Caki2 (cell line): ENCODE measurements around the gene UQCC5. TPM values are rescaled to one million over a fixed set of nuclear protein-coding genes. Genes with fewer than 3 reads are reported as not detected.
A peak's percentile ranks its signal among the peaks of the same experiment; 100 is the strongest.

Experiments used
- DNase-seq: peaks from one replicate; pipeline ENCODE4 v3.0.0-alpha.2; 2015; ENCODE audit warnings: low read depth
- in situ Hi-C: cut with HindIII; loops from 2 replicates; pipeline ENCODE4 v1.10.0; 2016; ENCODE audit warnings: low sequenced_read_pairs, low pct_unique_long_range_greater_than_20kb, mixed read lengths
- total RNA-seq: library from RNA; depleted of rRNA; stranded (reverse); fragments of >200 nt; shearing (Covaris generic); gene quantifications from 2 replicates; pipeline ENCODE4 v1.2.3, GENCODE V29; 2014; ENCODE audit warnings: low replicate concordance

The UQCC5 gene
- total RNA-seq, 1 experiment from 2014 or later, result 35.7 TPM

GRCh38 chr3:52529376-52530333 lies 6.8 kb upstream of the UQCC5 start:
- no peak for DNase-seq
- in situ Hi-C loops, result no loop called here

- no peak for DNase-seq
- in situ Hi-C loops, result no loop called here
Observed at GRCh38 chr3:52530918-52531826, 5.2 kb upstream of the UQCC5 start.

DNA sequence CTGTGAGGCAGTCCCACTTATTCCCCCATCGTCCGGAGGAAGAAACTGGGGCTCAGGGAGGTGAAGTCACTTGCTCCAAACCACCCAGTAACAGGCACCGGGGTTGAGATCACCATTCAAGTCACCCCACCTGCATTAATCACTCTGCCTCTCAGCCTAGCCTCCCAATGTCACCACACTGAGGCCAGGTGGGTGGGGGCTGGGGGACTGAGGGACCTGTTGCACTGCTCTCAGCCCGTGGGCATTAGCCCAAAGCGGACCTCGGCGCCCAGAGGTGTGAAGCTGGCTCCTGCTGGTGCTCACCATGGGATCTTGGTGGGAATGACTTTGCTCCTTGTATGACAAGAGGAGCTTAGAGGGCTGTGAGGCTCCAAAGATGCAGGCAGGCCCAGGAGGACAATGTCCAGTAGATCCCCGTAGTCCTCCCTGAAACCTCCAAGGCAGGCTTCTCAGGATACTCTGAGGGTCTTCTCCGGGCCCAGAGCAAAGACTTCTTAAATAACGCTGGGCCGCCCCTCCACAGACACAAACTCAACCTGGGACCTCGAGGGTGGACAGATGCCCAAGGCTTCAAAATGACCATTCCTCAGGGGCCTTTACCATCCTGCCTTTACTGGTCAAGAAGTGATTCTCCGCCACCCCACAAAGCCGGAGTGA lies 4.4 kb upstream of the UQCC5 start:
- DNase-seq, result no peak
- in situ Hi-C loops, result no loop called here

GRCh38 chr3:52532517-52532837 lies 3.9 kb upstream of the UQCC5 start:
- DNase-seq, result no peak

GRCh38 chr3:52532838-52533622 lies 3.4 kb upstream of the UQCC5 start:
- DNase-seq, result peak; percentile 7
- in situ Hi-C loops, result no loop called here

More at GRCh38 chr3:52532517-52532837, 3.9 kb upstream of the UQCC5 start:
- in situ Hi-C loops, result no loop called here

DNA sequence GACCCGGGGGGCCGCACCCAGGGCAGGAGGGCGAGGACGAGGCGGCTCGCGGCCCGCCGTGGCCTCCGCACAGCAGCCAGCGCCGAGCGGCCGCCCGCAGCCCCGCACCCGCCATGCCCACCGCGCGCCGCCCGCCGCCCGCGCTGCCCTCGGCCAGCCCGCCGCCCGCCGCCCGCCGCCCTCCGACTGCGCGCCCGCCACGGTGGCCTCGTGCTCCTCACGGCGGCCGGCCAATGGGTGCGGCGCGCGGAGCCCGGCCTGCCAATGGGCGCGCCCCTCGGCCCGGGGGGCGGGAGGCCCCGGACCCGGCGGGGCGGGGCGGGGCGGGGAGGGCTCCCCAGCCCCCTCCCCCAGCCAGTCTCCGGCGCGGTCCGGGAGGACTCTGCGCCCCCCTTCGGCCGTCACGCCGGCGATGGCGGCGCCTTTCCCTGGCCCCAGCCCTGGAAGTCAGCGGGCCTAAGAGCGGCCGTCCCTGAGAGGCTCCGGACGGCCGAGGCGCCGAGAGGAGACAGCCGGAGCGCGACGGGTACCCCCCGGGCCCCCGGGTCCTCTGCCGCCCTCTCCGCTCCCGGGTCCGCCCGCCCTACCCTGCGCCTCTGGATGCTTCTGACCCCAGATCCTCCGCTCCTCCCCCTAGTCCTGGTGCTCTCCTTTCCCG lies 2.7 kb upstream of the UQCC5 start, which contains the start of gene NT5DC2:
Gene NT5DC2, minus strand, starts transcription at position 235 of the 658 bp plus-strand sequence. Its CDS starts 120 bp downstream, at position 115.
- in situ Hi-C loops, result no loop called here
- peak; percentile 52 for DNase-seq

DNA sequence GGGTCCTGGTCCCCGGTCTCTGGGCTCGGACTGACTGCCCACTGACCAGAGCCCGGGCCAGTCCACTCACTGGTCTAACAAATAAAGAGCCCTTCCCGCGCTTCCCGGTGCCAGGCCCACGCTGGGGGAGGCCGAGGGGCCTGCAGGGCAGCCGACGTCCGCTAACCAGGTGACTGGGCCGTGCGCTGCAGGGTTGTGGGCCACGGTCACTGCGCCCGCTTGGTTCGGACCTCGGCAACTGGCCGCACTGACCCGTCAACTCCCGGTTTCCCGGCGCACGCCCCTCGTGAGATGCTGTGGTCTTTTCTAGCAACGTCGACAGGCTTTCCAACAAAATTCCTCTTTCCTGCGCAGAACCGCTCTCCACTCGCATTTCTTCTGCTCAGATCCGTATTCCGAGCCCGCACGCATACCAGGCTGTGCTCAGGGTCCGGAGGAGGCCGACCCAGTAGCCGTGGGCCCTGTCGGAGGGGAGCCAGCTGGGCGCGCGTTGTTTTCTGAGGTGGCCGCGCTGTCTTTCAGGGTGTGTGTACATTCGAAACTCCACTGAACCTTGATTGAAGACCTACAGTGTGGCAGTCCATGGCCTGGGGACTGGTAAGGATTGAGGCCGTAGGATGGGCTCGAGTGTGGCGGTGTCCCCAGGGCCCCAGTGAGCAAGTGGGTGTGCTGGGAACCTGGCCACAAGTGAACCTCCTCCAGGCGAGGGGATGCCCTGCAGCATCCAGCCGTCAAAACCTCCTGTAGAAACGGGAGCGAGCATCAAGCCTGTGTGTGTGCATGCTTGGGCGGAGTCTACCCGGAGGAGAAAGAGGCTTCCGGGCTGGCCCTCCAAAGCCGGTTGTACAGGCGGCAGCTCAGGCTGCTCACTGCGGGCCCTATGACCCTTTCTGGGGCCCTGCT lies 1.9 kb upstream of the UQCC5 start:
- in situ Hi-C loops, result no loop called here
- DNase-seq, result no peak

GRCh38 chr3:52535411-52536111 lies 844 bp upstream of the UQCC5 start:
- in situ Hi-C loops, result no loop called here
- DNase-seq, result no peak

DNA sequence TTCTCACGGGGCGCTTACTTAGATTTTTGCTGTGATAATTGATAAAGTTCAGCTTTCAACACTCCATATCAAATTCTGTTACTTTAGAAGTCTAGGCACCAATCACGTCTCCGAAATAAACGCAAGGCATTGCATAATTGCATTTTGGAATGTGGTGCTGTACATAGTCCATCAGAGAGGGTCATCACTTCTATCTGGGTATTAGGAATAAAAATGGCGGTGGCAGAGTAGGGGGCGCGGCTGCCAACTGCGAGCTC lies 365 bp upstream of the UQCC5 start:
- DNase-seq, result no peak
- in situ Hi-C loops, result no loop called here

DNA sequence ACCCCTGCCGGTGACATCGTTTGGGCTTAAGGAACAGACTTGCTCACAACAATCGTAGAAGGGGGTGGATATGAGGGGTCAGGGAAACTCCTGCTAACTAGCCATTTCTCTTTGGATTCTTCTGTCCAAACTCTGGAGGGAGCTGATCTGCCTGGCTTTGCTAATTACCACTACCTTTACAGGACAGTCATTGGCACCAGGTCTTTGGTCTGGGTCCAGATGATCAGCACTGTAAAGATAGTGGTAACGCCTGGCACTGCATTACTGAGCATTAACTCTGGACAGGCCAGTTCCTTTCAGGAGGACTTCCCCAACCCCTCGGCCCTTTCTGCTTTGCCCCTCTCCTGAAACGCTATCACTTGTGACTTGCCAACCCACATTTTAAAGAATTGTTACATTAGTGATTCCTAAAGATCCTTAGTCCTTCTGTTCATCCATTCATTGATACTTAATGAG lies 788 bp downstream of the UQCC5 start:
- in situ Hi-C loops, result no loop called here
- DNase-seq, result peak; percentile 12

- no peak for DNase-seq
- in situ Hi-C loops, result no loop called here
Observed at GRCh38 chr3:52537726-52538421, 1.5 kb downstream of the UQCC5 start.

DNA sequence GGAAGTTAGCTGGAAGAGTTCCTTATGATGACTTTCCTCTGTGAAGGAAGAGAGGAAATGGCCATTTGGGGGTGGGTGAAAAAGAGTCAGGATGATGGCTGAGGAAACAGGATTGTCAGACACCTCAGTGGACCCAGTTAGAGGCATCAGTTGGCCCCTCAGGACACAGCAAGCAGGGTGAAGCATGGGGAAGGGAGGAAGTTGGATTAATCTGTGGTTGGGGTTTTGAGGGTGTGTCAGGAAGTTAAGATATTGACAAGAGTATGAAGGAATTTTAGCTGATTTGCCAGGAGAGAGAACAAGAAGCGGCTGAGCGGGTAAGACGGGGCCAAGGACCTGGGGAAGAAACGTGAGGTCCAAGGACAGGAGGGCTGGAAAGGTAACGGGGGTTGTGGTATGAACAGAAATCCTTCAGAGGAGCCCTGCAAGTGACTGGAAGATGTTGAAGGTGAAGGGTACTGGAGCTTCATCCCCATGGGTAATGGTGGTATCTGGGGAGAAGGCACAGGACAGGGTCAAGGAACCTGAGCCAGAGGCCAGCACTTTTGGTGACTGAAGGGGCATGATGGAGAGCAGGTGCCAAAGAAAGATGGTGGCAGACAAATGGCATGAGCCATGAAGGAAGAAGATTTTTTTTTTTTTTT lies 2.7 kb downstream of the UQCC5 start:
- no peak for DNase-seq
- in situ Hi-C loops, result no loop called here

- in situ Hi-C loops, result no loop called here
- DNase-seq, result no peak
Observed at GRCh38 chr3:52541050-52541449, 4.6 kb downstream of the UQCC5 start.

GRCh38 chr3:52544937-52545336 lies 8.5 kb downstream of the UQCC5 start:
- in situ Hi-C loops, result no loop called here
- DNase-seq, result no peak
